Inflammatory macrophage treated with lipopolysaccharide for 1 hour (primary cell): ENCODE data around the gene PTPRQ.
"Not testable (repeated sequence)": the region's sequence is repeated elsewhere in the genome, so short reads cannot be mapped to it uniquely, and the experiment has no call there.

Experiments used
- DNase-seq, 2 donors: peaks; one replicate each; pipeline ENCODE4 v3.0.0-alpha.2; 2020 to 2022

The PTPRQ gene

GRCh38 chr12:80659512-80660063, 215.6 kb downstream of the PTPRQ start:
- DNase-seq, result no peak

- no peak for DNase-seq
Measured at GRCh38 chr12:80662586-80662985, 218.6 kb downstream of the PTPRQ start.

- DNase-seq, result no peak
Measured at GRCh38 chr12:80670214-80670613, 226.2 kb downstream of the PTPRQ start.

- DNase-seq, result not testable (repeated sequence)
Measured at GRCh38 chr12:80676042-80676636, 232.1 kb downstream of the PTPRQ start.

- DNase-seq, result no peak
Measured at GRCh38 chr12:80676856-80677255, 232.8 kb downstream of the PTPRQ start.

GRCh38 chr12:80677994-80678393, 234.0 kb downstream of the PTPRQ start:
- no peak for DNase-seq

GRCh38 chr12:80679346-80680131, 235.5 kb downstream of the PTPRQ start:
- no peak for DNase-seq

GRCh38 chr12:80681287-80681686, 237.3 kb downstream of the PTPRQ start:
- no peak for DNase-seq

GRCh38 chr12:80681786-80682185, 237.8 kb downstream of the PTPRQ start:
- DNase-seq, result no peak

GRCh38 chr12:80684077-80684495, 240.1 kb downstream of the PTPRQ start:
- no peak for DNase-seq

GRCh38 chr12:80690090-80690489, 246.1 kb downstream of the PTPRQ start:
- no peak for DNase-seq

GRCh38 chr12:80690513-80690912, 246.5 kb downstream of the PTPRQ start:
- DNase-seq, result no peak

GRCh38 chr12:80692114-80692513, 248.1 kb downstream of the PTPRQ start:
- DNase-seq, result no peak

GRCh38 chr12:80697270-80697887, 253.3 kb downstream of the PTPRQ start:
- DNase-seq, result no peak

GRCh38 chr12:80698256-80698655, 254.2 kb downstream of the PTPRQ start:
- DNase-seq, result no peak

GRCh38 chr12:80698847-80699542, 255.0 kb downstream of the PTPRQ start:
- no peak for DNase-seq

- DNase-seq, result no peak
Measured at GRCh38 chr12:80700327-80700726, 256.3 kb downstream of the PTPRQ start.

GRCh38 chr12:80701388-80701787, 257.4 kb downstream of the PTPRQ start:
- DNase-seq, result no peak

GRCh38 chr12:80702889-80703805, 259.1 kb downstream of the PTPRQ start:
- no peak for DNase-seq

- no peak for DNase-seq
Measured at GRCh38 chr12:80704420-80704819, 260.4 kb downstream of the PTPRQ start.

- DNase-seq, result no peak
Measured at GRCh38 chr12:80707126-80707829, 263.2 kb downstream of the PTPRQ start, which contains the start of gene MYF6. TSS of gene MYF6 (plus strand) at chr12:80707634. CDS start at chr12:80707720, 86 bp downstream.
